Measurements from ENCODE around the gene TMEM134.

TMEM134 gene

GRCh38 chr11:67504005-67504949, 35.2 kb upstream of the TMEM134 start:
- TF ChIP-seq GATA2 (IDR thresholded peaks at IDR 0.05; ENCODE audit: low read depth, low read length) (no peak), GATA3 (IDR thresholded peaks at IDR 0.05; ENCODE audit: low read depth, low read length) (no peak)

- TF ChIP-seq GATA2 (IDR thresholded peaks at IDR 0.05; ENCODE audit: low read depth, low read length) (no peak), GATA3 (IDR thresholded peaks at IDR 0.05; ENCODE audit: low read depth, low read length) (no peak)
Observed at GRCh38 chr11:67503119-67504004, 34.3 kb upstream of the TMEM134 start.

GRCh38 chr11:67502328-67502979, 33.4 kb upstream of the TMEM134 start:
- TF ChIP-seq GATA3 (IDR thresholded peaks at IDR 0.05; ENCODE audit: low read depth, low read length) (no peak), GATA2 (IDR thresholded peaks at IDR 0.05; ENCODE audit: low read depth, low read length) (no peak)

- no peak for TF ChIP-seq GATA2 (IDR thresholded peaks at IDR 0.05; ENCODE audit: low read depth, low read length)
- TF ChIP-seq GATA3 (IDR thresholded peaks at IDR 0.05; ENCODE audit: low read depth, low read length), result no peak
Observed at GRCh38 chr11:67501854-67502253, 32.8 kb upstream of the TMEM134 start.

- TF ChIP-seq GATA3 (IDR thresholded peaks at IDR 0.05; ENCODE audit: low read depth, low read length), result no peak
- no peak for TF ChIP-seq GATA2 (IDR thresholded peaks at IDR 0.05; ENCODE audit: low read depth, low read length)
Observed at GRCh38 chr11:67500831-67501715, 32.0 kb upstream of the TMEM134 start.

GRCh38 chr11:67500484-67500821, 31.4 kb upstream of the TMEM134 start:
- TF ChIP-seq GATA3 (IDR thresholded peaks at IDR 0.05; ENCODE audit: low read depth, low read length), result no peak
- no peak for TF ChIP-seq GATA2 (IDR thresholded peaks at IDR 0.05; ENCODE audit: low read depth, low read length)

- TF ChIP-seq GATA3 (IDR thresholded peaks at IDR 0.05; ENCODE audit: low read depth, low read length) (no peak), GATA2 (IDR thresholded peaks at IDR 0.05; ENCODE audit: low read depth, low read length) (no peak)
Observed at GRCh38 chr11:67499808-67500483, 30.9 kb upstream of the TMEM134 start.

- TF ChIP-seq GATA3 (IDR thresholded peaks at IDR 0.05; ENCODE audit: low read depth, low read length) (no peak), GATA2 (IDR thresholded peaks at IDR 0.05; ENCODE audit: low read depth, low read length) (no peak)
Observed at GRCh38 chr11:67498544-67498972, 29.5 kb upstream of the TMEM134 start.

- TF ChIP-seq GATA3 (IDR thresholded peaks at IDR 0.05; ENCODE audit: low read depth, low read length), result no peak
- no peak for TF ChIP-seq GATA2 (IDR thresholded peaks at IDR 0.05; ENCODE audit: low read depth, low read length)
Observed at GRCh38 chr11:67497656-67498291, 28.7 kb upstream of the TMEM134 start.

GRCh38 chr11:67496113-67496512, 27.1 kb upstream of the TMEM134 start:
- no peak for TF ChIP-seq GATA3 (IDR thresholded peaks at IDR 0.05; ENCODE audit: low read depth, low read length)
- no peak for TF ChIP-seq GATA2 (IDR thresholded peaks at IDR 0.05; ENCODE audit: low read depth, low read length)

GRCh38 chr11:67495234-67496005, 26.4 kb upstream of the TMEM134 start:
- TF ChIP-seq GATA3 (IDR thresholded peaks at IDR 0.05; ENCODE audit: low read depth, low read length) (no peak), GATA2 (IDR thresholded peaks at IDR 0.05; ENCODE audit: low read depth, low read length) (no peak)

Measured in SH-SY5Y (cell line).